Central memory CD8-positive, alpha-beta T cell (primary cell): ENCODE measurements around the gene PTGIS.

Experiments
- ATAC-seq: fragments of 150-1000 bp; cut with Tn5 transposase; replicated peaks from 2 replicates; pipeline ENCODE4 v1.10.0; 2022; ENCODE audit warnings: mild to moderate bottlenecking, moderate FRiP score, moderate number of reproducible peaks; ENCODE audit not compliant: poor library complexity, severe bottlenecking; ENCODE audit errors: extremely low read depth
- DNase-seq, 2 donors: peaks; one replicate each; pipeline ENCODE4 v3.0.0; 2021; ENCODE audit warnings: low spot score in 2 of 2
- H3K27ac Mint-ChIP-seq: one replicate; pipeline ENCODE4 v1.8.0; 2022; ENCODE audit warnings: low read depth, mild to moderate bottlenecking, moderate library complexity, mixed read lengths
- H3K27me3 Mint-ChIP-seq: one replicate; pipeline ENCODE4 v1.8.0; 2022; ENCODE audit warnings: mixed read lengths
- H3K36me3 Mint-ChIP-seq: one replicate; pipeline ENCODE4 v1.8.0; 2022; ENCODE audit warnings: mild to moderate bottlenecking, moderate library complexity, mixed read lengths; ENCODE audit not compliant: insufficient read depth
- H3K4me1 Mint-ChIP-seq: one replicate; pipeline ENCODE4 v1.8.0; 2022; ENCODE audit warnings: mixed read lengths
- H3K4me3 Mint-ChIP-seq: one replicate; pipeline ENCODE4 v1.8.0; 2022; ENCODE audit warnings: mild to moderate bottlenecking, moderate library complexity, mixed read lengths
- H3K9me3 Mint-ChIP-seq: one replicate; pipeline ENCODE4 v1.8.0; 2022; ENCODE audit warnings: mixed read lengths

Gene PTGIS

DNA sequence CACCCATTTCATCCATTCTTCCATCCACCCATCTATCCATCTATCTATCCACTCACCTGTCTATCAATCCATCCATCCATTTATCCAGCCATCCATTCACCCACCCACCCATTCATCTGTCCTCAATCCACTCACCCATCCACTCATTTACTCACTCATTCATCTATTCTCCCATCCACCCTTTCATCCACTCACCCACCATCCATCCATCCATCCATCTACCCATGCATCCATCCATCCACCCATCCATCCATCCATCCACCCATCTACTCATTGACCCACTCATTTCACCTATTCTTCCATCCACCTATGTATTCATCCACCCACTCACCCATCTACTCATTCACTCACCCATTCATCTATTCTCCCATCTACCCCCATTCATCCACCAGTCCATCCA lies 24.2 kb upstream of the PTGIS start:
- H3K27ac Mint-ChIP-seq = peak overlapping the region; percentile 75
- peaks cover 3% of the 10 kb centered on the region for H3K36me3 Mint-ChIP-seq
- H3K9me3 Mint-ChIP-seq = no peaks in the 10 kb centered on the region
- H3K27me3 Mint-ChIP-seq = no peaks in the 10 kb centered on the region
- H3K4me3 Mint-ChIP-seq = no peak overlapping the region
- no peak for ATAC-seq
- H3K4me1 Mint-ChIP-seq = peaks cover 47% of the 10 kb centered on the region
- no peak for DNase-seq

DNA sequence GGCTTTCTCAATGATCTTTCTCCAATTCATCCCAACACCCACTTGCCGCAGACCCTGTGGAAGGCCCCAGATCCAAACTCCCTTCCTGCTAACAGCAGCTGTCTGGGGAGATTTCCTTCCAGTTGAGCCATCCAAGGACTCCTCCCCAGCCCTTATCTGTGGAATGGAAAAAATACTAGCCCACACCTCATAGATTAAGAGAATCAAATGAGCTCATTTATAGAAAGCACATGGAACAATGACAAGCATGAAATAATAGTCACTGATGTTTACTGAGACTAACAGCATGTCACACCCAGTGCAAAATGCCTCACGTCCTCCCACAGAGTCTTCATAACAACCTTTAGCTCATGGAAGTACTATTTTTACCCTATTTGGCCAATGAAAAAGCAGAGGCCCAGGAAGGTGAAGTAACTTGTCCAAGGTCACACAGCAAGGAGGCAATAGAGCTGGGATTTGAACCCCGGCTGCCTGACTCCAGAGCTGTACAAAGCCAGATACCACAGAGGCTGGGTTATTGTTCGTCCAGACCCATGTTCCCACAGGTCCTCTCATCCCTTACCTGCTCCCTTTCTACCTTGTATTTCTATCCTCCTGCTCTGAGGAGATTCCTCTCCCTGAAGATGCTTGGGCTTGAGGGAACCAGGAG lies 23.4 kb upstream of the PTGIS start:
- Mint-ChIP-seq H3K27me3 (no peaks in the 10 kb centered on the region), H3K27ac (peak overlapping the region; percentile 75), H3K36me3 (peaks cover 3% of the 10 kb centered on the region), H3K4me3 (no peak overlapping the region), H3K9me3 (no peaks in the 10 kb centered on the region), H3K4me1 (peaks cover 45% of the 10 kb centered on the region)
- ATAC-seq (no peak), DNase-seq (no peak)

DNA sequence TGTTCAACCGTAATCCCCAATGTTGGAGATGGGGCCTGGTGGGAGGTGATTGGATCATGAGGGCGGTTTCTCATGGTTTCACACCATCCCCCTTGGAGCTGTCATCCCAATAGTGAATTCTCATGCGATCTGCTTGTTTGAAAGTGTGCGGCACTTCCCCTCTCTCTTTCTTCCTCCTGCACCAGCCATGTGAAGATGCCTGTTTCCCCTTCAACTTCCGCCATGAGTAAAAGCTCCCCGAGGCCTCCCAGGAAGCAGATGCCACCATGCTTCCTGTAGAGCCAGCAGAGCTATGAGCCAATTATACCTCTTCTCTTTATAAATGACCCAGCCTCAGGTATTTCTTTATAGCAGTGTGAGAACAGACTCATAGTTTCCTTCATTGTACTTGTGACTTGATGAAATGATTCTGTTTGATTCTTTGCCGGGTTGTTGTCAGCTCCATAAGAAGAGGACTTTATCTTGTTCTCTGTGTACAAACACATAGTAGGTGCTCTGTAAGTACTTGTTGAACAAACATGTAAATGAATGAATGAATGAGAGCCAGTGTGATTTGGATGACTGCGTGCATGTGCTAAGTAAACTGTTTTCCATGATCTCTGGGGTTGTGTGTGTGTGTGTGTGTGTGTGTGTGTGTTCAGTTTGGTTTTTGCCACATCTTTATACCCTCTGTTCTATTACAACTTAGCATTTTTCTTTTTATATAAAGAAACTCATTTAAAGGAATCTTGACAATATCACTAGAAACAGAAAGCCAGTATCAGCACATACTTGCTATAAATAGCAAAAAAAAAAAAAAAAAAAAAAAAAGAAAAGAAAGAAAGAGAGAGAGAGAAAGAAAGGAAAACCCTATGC lies 22.5 kb upstream of the PTGIS start:
- peaks cover 3% of the 10 kb centered on the region for H3K36me3 Mint-ChIP-seq
- no peak for DNase-seq
- H3K27me3 Mint-ChIP-seq = peaks cover 6% of the 10 kb centered on the region
- no peak overlapping the region for H3K4me3 Mint-ChIP-seq
- no peaks in the 10 kb centered on the region for H3K9me3 Mint-ChIP-seq
- peaks cover 37% of the 10 kb centered on the region for H3K4me1 Mint-ChIP-seq
- peak overlapping the region; percentile 29 for H3K27ac Mint-ChIP-seq
- no peak for ATAC-seq

DNA sequence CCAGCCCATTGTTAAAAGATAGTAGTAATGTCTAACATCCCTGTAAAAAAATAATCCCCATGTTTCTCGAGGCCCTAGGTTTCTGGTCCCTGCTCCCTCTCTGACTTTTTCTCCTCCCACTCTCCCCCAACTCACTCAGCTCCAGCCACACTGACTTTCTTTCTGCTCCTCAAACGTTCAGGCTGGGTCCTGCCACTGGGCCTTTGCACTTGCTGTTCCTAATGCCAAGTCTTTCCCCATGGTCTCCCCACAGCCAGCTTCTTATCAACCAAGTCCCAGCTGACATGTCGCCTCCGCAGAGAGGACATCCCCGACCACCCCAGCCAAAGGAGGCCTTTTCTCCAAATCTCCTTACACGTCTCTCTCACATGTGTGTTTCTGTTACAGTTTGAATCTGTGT lies 21.8 kb upstream of the PTGIS start:
- Mint-ChIP-seq H3K4me3 (no peak overlapping the region), H3K27me3 (peaks cover 12% of the 10 kb centered on the region), H3K36me3 (peaks cover 3% of the 10 kb centered on the region), H3K4me1 (peaks cover 34% of the 10 kb centered on the region), H3K27ac (peak overlapping the region; percentile 29), H3K9me3 (no peaks in the 10 kb centered on the region)
- ATAC-seq = no peak
- no peak for DNase-seq

DNA sequence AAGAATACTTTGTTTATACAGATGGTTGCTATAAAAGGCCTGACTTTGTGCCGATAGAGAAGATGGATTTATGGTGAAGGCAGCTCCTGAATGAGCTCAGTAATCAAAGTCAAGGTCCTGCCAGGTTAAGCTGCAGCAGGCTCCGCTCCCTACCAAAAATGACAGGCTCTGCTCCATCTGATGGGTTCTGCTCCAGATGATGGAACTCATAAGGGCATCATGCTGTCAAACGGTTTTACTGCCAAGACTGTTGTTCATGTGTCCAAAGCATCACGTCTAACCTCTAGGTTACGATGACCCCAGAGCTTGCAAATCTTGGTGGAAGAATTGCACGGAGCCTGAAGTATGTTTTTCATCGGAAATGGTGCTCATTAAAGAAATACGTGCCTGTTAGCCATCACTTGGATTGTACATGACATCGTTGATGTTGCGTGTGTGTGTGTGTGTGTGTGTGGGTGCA lies 19.2 kb upstream of the PTGIS start:
- H3K9me3 Mint-ChIP-seq = peaks cover 5% of the 10 kb centered on the region
- peaks cover 15% of the 10 kb centered on the region for H3K4me1 Mint-ChIP-seq
- no peak overlapping the region for H3K27ac Mint-ChIP-seq
- H3K27me3 Mint-ChIP-seq = peaks cover 19% of the 10 kb centered on the region
- H3K4me3 Mint-ChIP-seq = no peak overlapping the region
- DNase-seq (no peak), ATAC-seq (no peak)
- no peaks in the 10 kb centered on the region for H3K36me3 Mint-ChIP-seq

DNA sequence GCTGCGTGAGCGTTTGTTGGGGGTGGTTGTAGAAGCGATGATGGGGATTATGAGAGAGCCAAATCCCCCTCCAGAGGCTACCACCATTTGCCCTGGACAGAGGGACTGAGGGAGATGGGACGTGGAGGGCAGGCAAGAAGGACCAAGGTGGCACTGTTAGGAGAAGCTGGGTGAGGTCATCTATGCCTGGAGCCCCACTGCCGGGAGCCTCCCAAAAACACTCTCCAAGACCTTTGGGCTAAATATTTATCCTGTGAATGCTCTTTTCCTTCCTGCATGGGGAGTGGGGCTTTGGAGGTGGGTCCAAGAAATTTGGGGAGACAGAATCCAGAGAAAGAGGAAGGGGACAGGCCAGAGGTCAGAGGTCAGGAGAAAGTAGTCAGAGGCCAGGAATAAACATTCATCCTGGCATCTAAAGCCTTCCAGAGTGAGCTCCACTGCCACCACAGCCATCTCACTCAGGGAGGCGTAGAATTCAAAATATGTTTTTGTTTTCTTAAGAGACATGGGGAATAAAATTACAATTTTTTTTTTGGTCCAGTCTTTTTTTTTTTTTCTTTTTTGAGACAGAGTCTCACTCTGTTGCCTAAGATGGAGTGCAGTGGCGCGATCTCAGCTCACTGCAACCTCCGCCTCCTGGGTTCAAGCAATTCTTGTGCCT lies 17.8 kb upstream of the PTGIS start:
- no peaks in the 10 kb centered on the region for H3K36me3 Mint-ChIP-seq
- H3K27ac Mint-ChIP-seq = no peak overlapping the region
- peaks cover 19% of the 10 kb centered on the region for H3K27me3 Mint-ChIP-seq
- no peak for ATAC-seq
- DNase-seq = no peak
- peaks cover 13% of the 10 kb centered on the region for H3K4me1 Mint-ChIP-seq
- peaks cover 5% of the 10 kb centered on the region for H3K9me3 Mint-ChIP-seq
- H3K4me3 Mint-ChIP-seq = no peak overlapping the region

DNA sequence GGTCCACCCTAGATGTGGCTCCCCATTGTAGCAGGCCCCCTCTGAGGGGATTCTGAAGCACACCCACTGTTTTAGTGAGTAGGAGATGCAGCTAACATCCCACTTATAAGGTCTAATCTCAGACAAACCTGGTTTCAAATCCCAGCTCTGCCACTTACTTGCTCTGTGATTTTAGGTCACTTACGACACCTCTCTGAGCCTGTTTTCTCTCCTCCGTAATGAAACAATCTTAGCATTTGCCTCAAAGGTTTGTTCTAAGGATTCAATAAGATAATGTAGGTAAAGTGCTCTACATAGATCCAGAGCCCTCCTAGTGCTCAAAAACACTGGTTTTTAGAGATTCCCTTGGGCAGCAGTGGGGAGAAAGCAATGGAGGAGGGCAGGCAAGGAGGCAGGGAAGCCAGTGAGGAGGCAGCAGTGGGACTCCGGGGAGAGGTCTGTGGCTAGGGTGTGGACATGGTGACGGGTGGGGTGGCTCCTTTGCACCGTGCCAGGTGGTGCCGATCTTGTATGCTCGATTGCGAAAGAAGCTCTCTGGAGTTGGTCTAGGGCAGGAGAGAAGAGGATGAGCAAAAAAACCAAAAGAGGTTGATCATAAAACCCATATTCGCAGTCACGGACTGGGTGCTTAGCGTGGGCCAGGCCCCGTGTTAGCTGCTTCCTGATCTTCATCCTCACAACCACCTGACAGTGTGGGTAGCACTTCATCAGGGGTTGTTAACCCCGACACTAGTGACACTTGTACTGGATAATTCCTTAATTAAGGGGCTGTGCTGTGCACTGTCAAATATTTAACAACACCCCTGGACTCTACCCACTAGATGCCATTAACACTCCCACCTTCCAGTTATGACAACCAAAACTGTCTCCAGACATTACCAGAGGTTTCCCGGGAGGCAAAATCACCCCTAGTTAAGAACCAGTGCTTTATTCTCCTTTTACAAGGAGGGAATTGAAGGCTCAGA lies 16.8 kb upstream of the PTGIS start:
- Mint-ChIP-seq H3K4me3 (no peak overlapping the region), H3K27me3 (peaks cover 19% of the 10 kb centered on the region), H3K9me3 (peaks cover 5% of the 10 kb centered on the region), H3K4me1 (peaks cover 7% of the 10 kb centered on the region), H3K36me3 (no peaks in the 10 kb centered on the region), H3K27ac (no peak overlapping the region)
- no peak for DNase-seq
- ATAC-seq = no peak

DNA sequence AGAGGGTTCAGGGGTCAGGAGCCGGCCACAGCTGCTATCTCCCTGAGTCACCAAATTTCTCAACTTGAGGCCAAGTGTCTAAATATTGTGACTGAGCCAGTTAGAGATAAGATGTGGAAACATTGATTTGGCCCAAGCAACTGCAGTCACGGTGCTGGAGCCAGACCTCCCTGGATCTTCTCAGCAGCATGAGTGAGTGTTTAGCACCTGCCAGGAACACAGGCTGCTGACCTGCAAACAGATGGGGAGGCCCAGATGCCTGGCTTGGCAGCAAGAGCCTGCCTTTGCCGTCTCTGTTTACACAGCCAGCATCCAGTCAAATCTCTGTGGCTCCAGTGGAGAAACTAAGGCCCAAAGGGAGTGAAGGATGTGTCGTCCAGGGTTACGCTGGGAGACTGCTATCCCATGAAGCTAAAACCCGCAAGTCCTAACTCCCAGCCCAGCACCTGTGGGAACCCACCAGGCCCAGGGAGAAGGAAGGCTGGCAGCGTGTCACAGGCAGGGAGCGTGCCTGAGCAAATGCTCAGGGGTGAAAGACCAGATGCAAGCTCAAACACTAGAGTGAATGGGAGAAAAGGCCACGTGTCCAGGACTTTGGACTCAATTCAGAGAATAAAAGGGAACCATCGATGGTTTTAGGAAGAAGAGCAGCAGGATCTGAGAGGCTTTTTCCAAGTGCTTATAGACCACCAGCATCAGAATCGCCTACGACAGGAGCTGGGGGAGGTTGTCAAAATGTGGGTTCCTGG lies 15.9 kb upstream of the PTGIS start:
- Mint-ChIP-seq H3K9me3 (peaks cover 5% of the 10 kb centered on the region), H3K27me3 (peaks cover 19% of the 10 kb centered on the region), H3K27ac (no peak overlapping the region), H3K4me3 (no peak overlapping the region), H3K4me1 (peaks cover 7% of the 10 kb centered on the region), H3K36me3 (no peaks in the 10 kb centered on the region)
- DNase-seq (no peak), ATAC-seq (no peak)

DNA sequence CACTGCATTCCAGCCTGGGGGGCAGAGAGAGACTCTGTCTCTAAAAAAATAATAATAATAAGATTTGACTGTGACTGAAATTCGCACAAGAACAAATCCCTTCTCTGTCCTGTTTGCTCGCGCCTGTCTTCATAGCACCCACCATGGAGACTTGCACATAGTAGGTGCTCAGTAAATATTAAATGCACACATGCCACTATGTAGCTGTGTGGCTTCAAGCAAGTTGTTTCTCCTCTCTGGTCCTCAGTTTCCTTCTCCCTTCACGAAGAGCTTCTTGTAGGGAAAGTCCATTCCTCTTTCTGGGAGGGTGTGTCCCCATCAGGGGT lies 15.4 kb upstream of the PTGIS start:
- no peak overlapping the region for H3K27ac Mint-ChIP-seq
- no peak for DNase-seq
- no peaks in the 10 kb centered on the region for H3K36me3 Mint-ChIP-seq
- ATAC-seq = no peak
- H3K4me1 Mint-ChIP-seq = peaks cover 7% of the 10 kb centered on the region
- H3K27me3 Mint-ChIP-seq = peaks cover 19% of the 10 kb centered on the region
- no peak overlapping the region for H3K4me3 Mint-ChIP-seq
- peaks cover 5% of the 10 kb centered on the region for H3K9me3 Mint-ChIP-seq

DNA sequence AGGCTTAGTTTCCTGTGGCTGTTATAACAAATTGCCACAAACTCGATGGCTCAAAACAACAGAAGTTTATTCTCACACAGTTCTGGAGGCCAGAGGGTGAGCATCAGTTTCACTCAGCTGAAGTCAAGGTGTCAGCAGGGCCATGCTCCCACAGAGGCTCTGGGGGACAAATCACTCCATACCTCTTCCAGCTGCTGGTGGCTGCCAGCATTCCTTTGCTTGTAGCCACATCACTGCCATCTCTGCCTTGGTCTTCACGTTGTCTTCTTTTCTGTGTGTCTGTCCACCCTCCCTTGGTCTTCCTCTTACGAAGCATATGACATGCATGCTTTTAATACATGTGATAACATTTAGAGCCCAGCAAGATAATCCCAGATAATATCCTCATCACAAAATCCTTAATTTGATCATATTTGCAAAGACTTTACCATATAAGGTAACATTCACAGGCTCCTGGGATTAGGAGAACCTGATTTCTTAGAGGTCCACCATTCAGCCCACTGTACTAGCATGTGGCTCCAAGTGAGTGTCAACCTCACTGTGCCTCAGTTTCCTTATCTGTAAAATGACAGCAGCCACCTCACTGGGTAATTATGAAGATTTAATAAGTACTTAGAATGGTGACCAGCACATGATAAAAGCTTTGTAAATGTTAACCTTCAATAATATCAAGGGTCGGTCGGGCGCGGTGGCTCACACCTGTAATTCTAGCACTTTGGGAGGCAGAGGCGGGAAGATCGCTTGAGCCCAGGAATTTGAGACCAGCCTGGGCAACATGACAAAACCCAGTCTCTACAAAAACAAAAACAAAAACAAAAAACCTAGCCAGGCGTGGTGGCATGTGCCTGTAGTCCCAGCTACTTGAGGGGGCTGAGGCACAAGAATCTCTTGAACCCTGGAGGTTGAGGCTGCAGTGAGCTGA lies 14.7 kb upstream of the PTGIS start:
- Mint-ChIP-seq H3K9me3 (peaks cover 5% of the 10 kb centered on the region), H3K27ac (no peak overlapping the region), H3K36me3 (no peaks in the 10 kb centered on the region), H3K4me1 (peaks cover 12% of the 10 kb centered on the region), H3K27me3 (peaks cover 19% of the 10 kb centered on the region), H3K4me3 (no peak overlapping the region)
- DNase-seq (no peak), ATAC-seq (no peak)

DNA sequence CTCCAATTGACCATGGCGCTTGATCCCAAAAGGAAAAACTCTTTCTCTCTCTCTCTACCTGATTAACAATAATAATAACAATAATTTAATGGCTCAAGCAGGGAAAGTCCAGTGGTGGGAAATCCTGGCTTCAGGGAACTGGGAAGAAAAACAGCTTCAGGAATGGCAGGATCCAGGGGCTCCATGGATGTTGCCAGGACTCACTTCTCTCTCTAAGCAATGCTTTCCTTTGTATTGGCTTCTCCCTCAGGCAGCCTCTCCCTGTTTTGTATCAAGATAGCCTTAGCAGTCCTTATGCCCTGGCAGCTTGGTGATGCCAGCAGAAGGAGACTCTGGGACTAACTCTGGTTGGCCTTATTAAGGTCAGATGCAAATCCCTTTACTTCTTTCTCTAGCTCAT lies 13.5 kb upstream of the PTGIS start:
- DNase-seq = no peak
- Mint-ChIP-seq H3K4me1 (peaks cover 12% of the 10 kb centered on the region), H3K4me3 (no peak overlapping the region), H3K36me3 (no peaks in the 10 kb centered on the region), H3K27me3 (peaks cover 19% of the 10 kb centered on the region), H3K27ac (no peak overlapping the region), H3K9me3 (peaks cover 5% of the 10 kb centered on the region)
- ATAC-seq = no peak
